ENCODE data around the gene GRB10.
A peak's percentile ranks its signal among the peaks of the same experiment; 100 is the strongest.
"Not testable (repeated sequence)": the region's sequence is repeated elsewhere in the genome, so short reads cannot be mapped to it uniquely, and the experiment has no call there.

The GRB10 gene

DNA sequence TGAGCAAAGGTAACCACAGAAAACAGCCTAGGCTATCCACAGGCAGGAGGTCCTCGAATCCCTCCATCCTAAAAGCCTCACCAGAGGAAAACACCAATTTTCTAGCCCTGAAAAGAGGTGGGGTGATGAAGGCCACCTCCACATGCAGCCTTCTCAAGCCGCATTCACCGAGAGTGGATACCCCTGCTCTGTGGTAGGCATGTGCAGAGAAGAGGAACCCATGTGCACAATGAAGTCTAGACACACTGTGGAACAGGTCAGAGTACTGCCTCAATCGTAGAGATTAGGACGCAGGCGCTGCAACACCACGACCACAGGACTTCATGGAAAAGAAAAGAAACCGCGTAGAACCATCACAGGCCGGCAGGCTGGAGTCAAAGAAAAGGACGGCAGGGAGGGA is 38.8 kb downstream of the GRB10 start:
- DNase-seq (ENCODE audit: low read depth in 3 of 3), result no peak

DNA sequence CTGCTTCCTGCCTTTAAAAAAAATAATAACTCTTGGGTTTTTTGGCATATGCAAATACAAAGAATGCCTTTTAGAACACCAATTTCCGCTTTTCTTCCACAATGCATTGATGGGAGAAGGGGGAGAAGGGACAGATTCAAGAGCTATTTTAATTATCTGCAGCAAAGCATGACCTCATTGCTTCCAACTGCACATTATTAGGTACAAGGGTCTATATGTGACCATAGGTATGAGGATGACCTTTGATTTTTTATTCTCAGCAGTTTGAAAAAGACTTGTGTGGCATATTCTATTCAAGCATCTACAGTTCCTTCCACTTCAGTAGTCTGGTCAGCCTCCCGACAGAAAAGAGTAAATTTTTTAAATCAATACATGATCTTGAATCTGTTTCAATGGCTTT is 39.7 kb downstream of the GRB10 start:
- no peak for DNase-seq (ENCODE audit: low read depth in 3 of 3)

- DNase-seq (ENCODE audit: low read depth in 3 of 3), result no peak
Observed at GRCh38 chr7:50742401-50742800, 40.3 kb downstream of the GRB10 start.

DNA sequence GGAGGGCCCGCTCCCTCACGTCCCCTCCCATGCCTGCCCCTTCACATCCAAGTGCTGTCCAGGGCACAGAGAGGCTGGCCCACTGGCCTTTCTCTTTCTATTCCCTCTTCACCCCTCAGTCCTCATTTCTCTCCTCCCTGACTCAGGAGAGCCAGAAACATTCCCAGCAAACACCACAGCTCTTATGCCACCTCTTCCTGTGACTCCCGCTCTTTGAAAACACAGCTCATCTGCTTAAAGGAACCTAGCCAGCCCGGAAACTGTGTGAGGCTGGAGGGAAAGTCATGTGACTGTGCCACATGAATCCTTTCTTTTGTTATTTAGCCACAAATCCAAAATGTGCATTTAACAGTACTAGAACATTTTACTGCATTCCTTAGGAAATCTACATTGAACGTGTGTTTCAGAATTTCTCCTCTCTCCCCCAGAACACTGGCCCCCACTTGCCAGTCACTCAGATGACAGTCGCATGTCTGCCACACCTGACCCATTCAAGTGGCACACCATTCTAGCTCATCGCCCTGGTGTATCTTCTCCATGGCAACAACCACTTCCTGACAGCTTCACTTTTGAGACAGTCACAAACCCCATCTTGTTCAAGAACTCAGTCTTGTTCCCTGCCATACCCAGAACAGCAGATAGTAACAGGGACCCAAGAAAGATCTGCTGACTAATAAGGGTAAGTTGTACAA is 42.8 kb downstream of the GRB10 start:
- DNase-seq (ENCODE audit: low read depth in 3 of 3), result peak; percentile 17 to 35 (median 24)

DNA sequence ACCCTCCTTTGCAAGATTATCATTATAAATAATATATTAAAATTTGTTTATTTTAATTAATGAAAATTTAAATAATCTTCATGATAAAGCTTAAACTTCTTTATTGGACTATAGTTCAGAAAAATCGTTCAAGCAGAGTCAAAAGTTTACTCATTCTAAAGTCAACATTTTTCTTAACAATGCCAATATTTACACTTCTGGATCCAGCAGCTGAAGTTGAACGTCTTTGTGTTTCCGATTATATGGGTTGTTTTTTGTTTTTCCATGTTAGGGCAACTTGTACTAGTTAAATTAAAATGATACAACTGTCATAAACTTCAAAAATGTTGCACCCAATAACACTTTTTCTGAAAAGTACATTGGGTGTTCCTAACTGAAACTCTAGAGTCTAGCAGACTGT is 43.8 kb downstream of the GRB10 start:
- DNase-seq (ENCODE audit: low read depth in 3 of 3), result no peak

DNA sequence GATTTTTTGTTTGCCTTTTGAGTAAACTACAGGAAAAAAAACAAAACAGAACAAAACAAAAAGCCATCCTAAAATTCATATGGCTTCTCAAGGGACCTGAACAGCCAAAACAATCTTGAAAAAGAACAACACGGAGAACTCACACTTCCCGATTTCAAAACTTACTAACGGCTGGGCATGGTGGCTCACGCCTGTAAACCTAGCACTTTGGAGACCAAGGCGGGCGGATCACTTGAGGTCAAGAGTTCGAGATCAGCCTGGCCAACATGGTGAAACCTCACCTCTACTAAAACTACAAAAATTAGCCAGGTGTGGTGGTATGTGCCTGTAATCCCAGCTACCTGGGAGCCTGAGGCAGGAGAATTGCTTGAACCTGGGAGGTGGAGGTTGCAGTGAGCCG is 46.9 kb downstream of the GRB10 start:
- not testable (repeated sequence) for DNase-seq (ENCODE audit: low read depth in 3 of 3)

GRCh38 chr7:50735333-50735732 is 47.4 kb downstream of the GRB10 start:
- DNase-seq (ENCODE audit: low read depth in 3 of 3), result no peak

GRCh38 chr7:50734246-50734645 is 48.5 kb downstream of the GRB10 start:
- no peak for DNase-seq (ENCODE audit: low read depth in 3 of 3)

DNA sequence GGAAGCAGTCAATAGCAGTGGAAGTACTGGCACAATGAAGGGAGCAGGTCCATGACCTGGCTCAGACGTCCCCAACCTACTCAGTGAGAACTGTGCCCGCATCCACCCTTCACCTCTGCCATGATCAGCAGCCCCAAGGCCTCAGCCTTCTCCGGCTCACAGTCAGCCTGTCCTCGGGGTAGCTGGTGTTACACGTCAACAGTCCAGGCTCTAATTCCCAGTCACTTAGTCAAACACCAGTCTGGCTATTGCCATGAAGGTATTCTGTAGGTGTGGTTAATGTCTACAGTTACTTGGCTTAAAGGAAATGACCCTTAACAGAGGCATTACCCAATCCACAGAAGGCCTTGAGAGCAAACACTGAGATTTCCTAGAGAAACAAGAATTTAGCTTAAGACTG is 49.1 kb downstream of the GRB10 start:
- DNase-seq (ENCODE audit: low read depth in 3 of 3), result no peak

DNA sequence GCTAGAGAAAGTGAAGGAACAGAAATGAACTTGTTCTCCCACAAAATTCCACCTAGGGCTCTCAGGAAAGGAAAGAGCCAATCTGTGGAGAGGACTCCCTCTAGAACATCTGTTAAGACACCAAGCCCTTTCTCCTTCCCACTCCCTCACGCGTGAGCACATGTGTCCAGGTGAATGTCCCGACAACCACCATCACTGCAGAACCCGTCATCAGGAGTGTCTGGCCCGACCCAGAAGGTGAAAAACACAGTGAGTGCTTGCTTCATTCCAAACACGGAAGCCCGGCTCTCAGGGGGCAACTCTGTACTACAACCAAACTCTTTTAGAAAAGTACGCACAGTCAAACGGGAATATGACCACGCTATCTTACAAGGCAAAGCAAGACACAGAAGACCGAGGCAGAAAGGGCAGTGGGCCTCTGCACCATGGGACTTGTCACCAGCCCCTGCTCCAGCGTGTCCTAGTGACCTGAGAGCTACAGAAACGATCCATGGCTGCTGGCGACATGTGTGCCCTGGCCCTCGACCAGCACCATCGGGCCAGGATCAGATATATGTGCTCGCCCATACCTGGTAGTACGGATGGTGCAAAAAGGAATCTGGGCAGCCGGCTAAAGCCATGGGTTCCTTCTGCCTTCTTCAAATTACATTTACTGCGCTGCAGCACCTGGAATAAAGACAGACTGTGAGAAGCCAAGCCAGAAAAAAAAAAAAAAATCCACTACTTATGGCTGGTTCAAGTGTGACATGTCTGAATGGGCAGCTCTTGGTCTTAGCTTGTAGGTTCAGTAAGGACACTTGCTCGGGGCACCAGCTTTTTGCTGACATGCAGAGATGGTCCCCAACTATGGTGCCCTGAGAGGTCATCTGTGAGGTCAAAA is 50.8 kb downstream of the GRB10 start:
- DNase-seq (ENCODE audit: low read depth in 3 of 3), result no peak

- DNase-seq (ENCODE audit: low read depth in 3 of 3), result no peak
Observed at GRCh38 chr7:50730446-50731400, 52.0 kb downstream of the GRB10 start.

DNA sequence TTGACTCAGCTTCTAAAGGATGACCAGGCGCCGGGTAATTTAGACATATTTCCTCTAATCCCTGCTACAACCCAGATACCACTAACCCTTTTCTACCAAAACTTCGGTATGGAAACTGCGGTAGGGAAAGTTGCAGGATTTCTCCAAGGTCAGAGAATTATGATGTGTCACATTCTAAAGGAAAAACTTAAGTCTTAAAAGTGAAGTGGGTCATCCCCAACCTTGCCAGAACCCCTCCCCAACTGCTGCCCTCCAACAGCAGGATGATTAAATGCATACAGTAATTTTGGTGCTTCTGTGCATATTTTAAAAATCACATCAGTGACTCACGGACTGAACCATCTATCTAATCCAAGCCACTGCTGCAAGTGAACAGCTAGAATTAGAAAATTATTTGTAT is 52.7 kb downstream of the GRB10 start:
- DNase-seq (ENCODE audit: low read depth in 3 of 3), result no peak

GRCh38 chr7:50728184-50728583 is 54.5 kb downstream of the GRB10 start:
- DNase-seq (ENCODE audit: low read depth in 3 of 3), result no peak

- DNase-seq (ENCODE audit: low read depth in 3 of 3), result no peak
Observed at GRCh38 chr7:50727711-50728110, 55.0 kb downstream of the GRB10 start.

DNA sequence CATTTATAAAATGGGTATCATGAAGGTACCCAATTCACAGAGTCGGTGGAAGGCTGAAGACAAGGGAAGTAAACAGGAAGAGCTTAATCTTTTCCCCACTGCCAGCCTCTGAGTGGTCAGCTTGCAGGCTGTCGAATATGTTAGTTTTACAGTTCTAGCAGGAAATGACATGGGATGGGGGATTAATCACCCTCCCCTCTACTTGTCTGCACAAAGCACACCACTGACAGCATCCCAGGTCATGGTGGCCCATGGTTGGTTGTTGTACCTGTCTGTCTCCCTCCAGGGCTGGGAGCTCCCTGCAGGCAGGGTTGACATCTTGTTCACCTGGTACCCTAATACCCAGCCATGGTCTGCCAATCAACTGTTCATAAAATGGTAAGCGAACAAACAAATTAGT is 55.6 kb downstream of the GRB10 start:
- no peak for DNase-seq (ENCODE audit: low read depth in 3 of 3)

- no peak for DNase-seq (ENCODE audit: low read depth in 3 of 3)
Observed at GRCh38 chr7:50725774-50726173, 56.9 kb downstream of the GRB10 start.

GRCh38 chr7:50724526-50725520 is 57.9 kb downstream of the GRB10 start:
- no peak for DNase-seq (ENCODE audit: low read depth in 3 of 3)

DNA sequence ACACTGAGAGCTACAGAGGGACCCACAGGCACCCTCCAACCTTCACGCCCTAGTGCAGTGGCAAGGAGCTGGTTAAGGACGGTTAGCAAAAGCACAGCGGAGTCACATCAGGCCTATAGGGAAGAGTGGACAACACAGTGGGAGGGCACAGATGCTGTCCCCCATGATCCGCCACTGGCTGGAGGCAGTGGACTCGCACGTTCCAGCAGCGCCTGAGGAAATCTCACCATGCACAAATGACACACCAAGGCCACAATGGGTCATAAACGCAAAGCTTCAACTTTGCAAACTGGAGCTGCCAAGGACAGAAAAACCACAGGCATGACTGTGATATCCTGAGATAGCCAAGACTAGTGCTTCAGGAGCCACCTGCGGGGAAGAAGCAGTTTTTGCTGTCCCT is 58.8 kb downstream of the GRB10 start:
- no peak for DNase-seq (ENCODE audit: low read depth in 3 of 3)

GRCh38 chr7:50723173-50723572 is 59.5 kb downstream of the GRB10 start:
- no peak for DNase-seq (ENCODE audit: low read depth in 3 of 3)

- DNase-seq (ENCODE audit: low read depth in 3 of 3), result no peak
Observed at GRCh38 chr7:50721661-50722259, 60.9 kb downstream of the GRB10 start.

Measured in stimulated activated CD4-positive, alpha-beta T cell treated with anti-CD3 and anti-CD28 coated beads, TNF-alpha, amount 100 ng/mL, for 24 hours (primary cell).